ENCODE data around the gene NEK7.
"Not testable (repeated sequence)": the region's sequence is repeated elsewhere in the genome, so short reads cannot be mapped to it uniquely, and the experiment has no call there.

DNA sequence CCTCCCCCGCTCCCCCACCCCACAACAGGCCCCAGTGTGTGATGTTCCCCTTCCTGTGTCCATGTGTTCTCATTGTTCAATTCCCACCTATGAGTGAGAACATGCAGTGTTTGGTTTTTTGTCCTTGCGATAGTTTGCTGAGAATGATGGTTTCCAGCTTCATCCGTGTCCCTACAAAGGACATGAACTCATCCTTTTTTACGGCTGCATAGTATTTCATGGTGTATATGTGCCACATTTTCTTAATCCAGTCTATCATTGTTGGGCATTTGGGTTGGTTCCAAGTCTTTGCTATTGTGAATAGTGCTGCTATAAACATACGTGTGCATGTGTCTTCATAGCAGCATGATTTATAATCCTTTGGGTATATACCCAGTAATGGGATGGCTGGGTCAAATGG, 70.2 kb downstream of the NEK7 start:
- TF ChIP-seq, protein P1, sequence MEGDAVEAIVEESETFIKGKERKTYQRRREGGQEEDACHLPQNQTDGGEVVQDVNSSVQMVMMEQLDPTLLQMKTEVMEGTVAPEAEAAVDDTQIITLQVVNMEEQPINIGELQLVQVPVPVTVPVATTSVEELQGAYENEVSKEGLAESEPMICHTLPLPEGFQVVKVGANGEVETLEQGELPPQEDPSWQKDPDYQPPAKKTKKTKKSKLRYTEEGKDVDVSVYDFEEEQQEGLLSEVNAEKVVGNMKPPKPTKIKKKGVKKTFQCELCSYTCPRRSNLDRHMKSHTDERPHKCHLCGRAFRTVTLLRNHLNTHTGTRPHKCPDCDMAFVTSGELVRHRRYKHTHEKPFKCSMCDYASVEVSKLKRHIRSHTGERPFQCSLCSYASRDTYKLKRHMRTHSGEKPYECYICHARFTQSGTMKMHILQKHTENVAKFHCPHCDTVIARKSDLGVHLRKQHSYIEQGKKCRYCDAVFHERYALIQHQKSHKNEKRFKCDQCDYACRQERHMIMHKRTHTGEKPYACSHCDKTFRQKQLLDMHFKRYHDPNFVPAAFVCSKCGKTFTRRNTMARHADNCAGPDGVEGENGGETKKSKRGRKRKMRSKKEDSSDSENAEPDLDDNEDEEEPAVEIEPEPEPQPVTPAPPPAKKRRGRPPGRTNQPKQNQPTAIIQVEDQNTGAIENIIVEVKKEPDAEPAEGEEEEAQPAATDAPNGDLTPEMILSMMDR (conservative IDR thresholded peaks at IDR 0.05; ENCODE audit: low read depth, low read length): not testable (repeated sequence)
- TF ChIP-seq RAD21 (IDR thresholded peaks at IDR 0.05; ENCODE audit: low read length); RCOR1 (IDR thresholded peaks at IDR 0.05; ENCODE audit: insufficient replicate concordance, low read length); POLR2A (IDR thresholded peaks at IDR 0.05; ENCODE audit: low read depth, low read length); RFX5 (IDR thresholded peaks at IDR 0.05; ENCODE audit: low read depth, low read length); CEBPB (IDR thresholded peaks at IDR 0.05; ENCODE audit: low read depth, low read length); MAFK (IDR thresholded peaks at IDR 0.05; ENCODE audit: low read depth, low read length); MAZ (IDR thresholded peaks at IDR 0.05; ENCODE audit: borderline replicate concordance, low read depth, low read length); MXI1 (IDR thresholded peaks at IDR 0.05; ENCODE audit: borderline replicate concordance, low read depth, low read length); CHD1 (IDR thresholded peaks at IDR 0.05; ENCODE audit: low read depth, low read length): not testable (repeated sequence)
- TF ChIP-seq, protein P2, sequence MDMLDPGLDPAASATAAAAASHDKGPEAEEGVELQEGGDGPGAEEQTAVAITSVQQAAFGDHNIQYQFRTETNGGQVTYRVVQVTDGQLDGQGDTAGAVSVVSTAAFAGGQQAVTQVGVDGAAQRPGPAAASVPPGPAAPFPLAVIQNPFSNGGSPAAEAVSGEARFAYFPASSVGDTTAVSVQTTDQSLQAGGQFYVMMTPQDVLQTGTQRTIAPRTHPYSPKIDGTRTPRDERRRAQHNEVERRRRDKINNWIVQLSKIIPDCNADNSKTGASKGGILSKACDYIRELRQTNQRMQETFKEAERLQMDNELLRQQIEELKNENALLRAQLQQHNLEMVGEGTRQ (IDR thresholded peaks at IDR 0.05; ENCODE audit: low read depth, low read length): not testable (repeated sequence)
- TF ChIP-seq, protein P3, sequence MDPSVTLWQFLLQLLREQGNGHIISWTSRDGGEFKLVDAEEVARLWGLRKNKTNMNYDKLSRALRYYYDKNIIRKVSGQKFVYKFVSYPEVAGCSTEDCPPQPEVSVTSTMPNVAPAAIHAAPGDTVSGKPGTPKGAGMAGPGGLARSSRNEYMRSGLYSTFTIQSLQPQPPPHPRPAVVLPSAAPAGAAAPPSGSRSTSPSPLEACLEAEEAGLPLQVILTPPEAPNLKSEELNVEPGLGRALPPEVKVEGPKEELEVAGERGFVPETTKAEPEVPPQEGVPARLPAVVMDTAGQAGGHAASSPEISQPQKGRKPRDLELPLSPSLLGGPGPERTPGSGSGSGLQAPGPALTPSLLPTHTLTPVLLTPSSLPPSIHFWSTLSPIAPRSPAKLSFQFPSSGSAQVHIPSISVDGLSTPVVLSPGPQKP (IDR thresholded peaks at IDR 0.05; ENCODE audit: borderline replicate concordance, low read depth, low read length): not testable (repeated sequence)
